Testis (tissue), 3 donors: ENCODE measurements around the gene PLXNB3. TPM values are rescaled to one million over a fixed set of nuclear protein-coding genes. Genes with fewer than 3 reads are reported as not detected.
A peak's percentile ranks its signal among the peaks of the same experiment; 100 is the strongest.

ENCODE experiments used
- DNase-seq: peaks from one replicate; pipeline ENCODE4 v3.0.0-alpha.2; 2019
- H3K27ac ChIP-seq, 2 donors: fragments of 200-600 bp; sonication (generic); one replicate each; pipeline ENCODE4 v1.5.1; 2019
- H3K27me3 ChIP-seq: fragments of 200-600 bp; sonication (generic); one replicate; pipeline ENCODE4 v1.5.1; 2019
- H3K36me3 ChIP-seq: fragments of 200-600 bp; sonication (generic); one replicate; pipeline ENCODE4 v1.5.1; 2017; ENCODE audit warnings: low read depth; ENCODE audit errors: missing control alignments
- H3K4me1 ChIP-seq: fragments of 200-600 bp; sonication (generic); one replicate; pipeline ENCODE4 v1.5.1; 2019
- H3K4me3 ChIP-seq, 2 donors: fragments of 200-600 bp; sonication (generic); one replicate each; pipeline ENCODE4 v1.5.1; 2017 to 2019
- H3K9me3 ChIP-seq: fragments of 200-600 bp; sonication (generic); one replicate; pipeline ENCODE4 v1.5.1; 2017
- POLR2A ChIP-seq: fragments of 450-650 bp; IDR thresholded peaks from one replicate; pipeline ENCODE4 v1.6.1; 2017; ENCODE audit warnings: antibody characterized with exemption, mild to moderate bottlenecking, moderate library complexity
- WGBS, 2 donors: methylation state at CpG; one replicate each; pipeline ENCODE4 v1.1.5; 2018; 5-methylcytosine and 5-hydroxymethylcytosine counted together
- intact Hi-C: fragments of 100-400 bp; cut with DNase I; formaldehyde crosslinking; loops from one replicate; pipeline ENCODE4 v1.15.1; 2023; ENCODE audit warnings: low total_unique reads
- polyA plus RNA-seq: library from polyadenylated mRNA; stranded (reverse); fragments of 350-450 nt; fragmentation: Illumina TruSeq; extraction: RNeasy Lipid Tissue Mini Kit (QIAGEN cat#74804); gene quantifications from one replicate; pipeline ENCODE4 v1.2.3, GENCODE V29; 2014; ENCODE audit warnings: low read depth, low replicate concordance; ENCODE audit not compliant: insufficient read depth
- total RNA-seq, 2 donors: library from RNA; depleted of rRNA; stranded (reverse); fragments of >200 nt; gene quantifications; one replicate each; pipeline ENCODE4 v1.2.3, GENCODE V29; 2016
- TF ChIP-seq, protein P1 (sequence below), 3 experiments: fragments of 450-650 bp in 2 of 3; fragments of 200-600 bp in 1 of 3; sonication (generic) in 1 of 3; IDR thresholded peaks; one replicate each; pipeline ENCODE4 v1.5.1; 2016 to 2019; ENCODE audit warnings: antibody characterized with exemption in 3 of 3, mild to moderate bottlenecking in 2 of 3, moderate library complexity in 1 of 3

Gene PLXNB3
- total and polyA plus RNA-seq, 3 donors from 2014 or later, result 28.0 to 57.9 (median 49.3) TPM

DNA sequence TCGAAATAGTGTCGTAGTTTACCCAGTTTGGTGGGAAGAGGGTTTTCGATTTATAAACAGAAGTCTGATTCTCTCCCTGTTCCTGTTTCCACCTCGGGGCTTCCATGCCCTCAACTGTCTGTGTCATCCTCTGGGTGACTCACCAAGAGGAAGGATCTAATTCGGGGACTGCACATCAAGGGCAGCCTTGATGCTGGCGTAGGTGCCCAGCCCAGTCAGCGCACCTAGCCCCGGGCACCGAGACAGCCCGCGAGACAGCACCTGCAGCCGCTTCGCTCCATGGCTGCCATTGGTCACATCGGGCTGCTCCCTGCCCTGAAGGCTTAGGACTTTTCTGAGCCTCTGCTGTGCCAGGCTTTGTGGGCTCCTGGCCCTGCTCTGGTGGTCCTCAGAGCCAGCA, 31.6 kb upstream of the PLXNB3 start:
- DNase-seq, result no peak
- Histone ChIP-seq H3K36me3 (no peaks in the 10 kb centered on the region), H3K27me3 (no peaks in the 10 kb centered on the region), H3K4me3 (no peak overlapping the region), H3K4me1 (no peaks in the 10 kb centered on the region), H3K27ac (peak overlapping the region in 1 of 2 donors; percentile 41), H3K9me3 (no peaks in the 10 kb centered on the region)
- intact Hi-C loops, result no loop called here
- 81 to 90% methylated on average over 6 to 14 of the region's 14 CpGs for WGBS, 2 donors
- TF ChIP-seq POLR2A, result no peak
- TF ChIP-seq, protein P1, sequence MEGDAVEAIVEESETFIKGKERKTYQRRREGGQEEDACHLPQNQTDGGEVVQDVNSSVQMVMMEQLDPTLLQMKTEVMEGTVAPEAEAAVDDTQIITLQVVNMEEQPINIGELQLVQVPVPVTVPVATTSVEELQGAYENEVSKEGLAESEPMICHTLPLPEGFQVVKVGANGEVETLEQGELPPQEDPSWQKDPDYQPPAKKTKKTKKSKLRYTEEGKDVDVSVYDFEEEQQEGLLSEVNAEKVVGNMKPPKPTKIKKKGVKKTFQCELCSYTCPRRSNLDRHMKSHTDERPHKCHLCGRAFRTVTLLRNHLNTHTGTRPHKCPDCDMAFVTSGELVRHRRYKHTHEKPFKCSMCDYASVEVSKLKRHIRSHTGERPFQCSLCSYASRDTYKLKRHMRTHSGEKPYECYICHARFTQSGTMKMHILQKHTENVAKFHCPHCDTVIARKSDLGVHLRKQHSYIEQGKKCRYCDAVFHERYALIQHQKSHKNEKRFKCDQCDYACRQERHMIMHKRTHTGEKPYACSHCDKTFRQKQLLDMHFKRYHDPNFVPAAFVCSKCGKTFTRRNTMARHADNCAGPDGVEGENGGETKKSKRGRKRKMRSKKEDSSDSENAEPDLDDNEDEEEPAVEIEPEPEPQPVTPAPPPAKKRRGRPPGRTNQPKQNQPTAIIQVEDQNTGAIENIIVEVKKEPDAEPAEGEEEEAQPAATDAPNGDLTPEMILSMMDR (IDR thresholded peaks at IDR 0.05), result no peak

DNA sequence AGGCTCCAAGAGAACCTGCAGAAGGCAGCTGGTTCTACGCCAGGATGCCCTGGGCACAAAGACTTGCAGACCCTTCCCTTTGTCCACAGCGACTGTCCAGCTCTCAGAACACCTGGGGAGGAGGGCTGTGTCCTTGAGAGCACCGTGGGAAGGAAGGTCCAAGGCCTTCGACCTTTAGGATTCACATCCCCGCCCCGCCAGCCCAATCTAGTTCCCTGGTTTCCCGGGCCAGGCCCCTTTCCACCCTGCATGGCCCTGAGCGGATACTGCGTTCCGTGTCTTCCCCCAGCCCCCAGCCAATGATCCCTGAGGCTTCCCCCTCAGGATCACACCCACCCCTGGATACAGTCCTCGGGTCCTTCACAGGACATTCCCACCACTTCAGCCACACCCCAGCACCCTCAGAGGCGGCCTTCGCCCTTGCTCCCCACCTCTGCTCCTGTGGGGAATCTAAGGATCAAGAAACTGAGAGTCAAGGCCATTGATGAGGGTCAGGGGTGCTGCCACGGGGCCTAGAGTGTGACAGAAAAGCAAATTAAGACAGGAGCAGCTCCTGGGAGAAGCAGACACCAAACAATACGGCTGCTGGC, 30.3 kb upstream of the PLXNB3 start:
- TF ChIP-seq, protein P1 (IDR thresholded peaks at IDR 0.05), result no peak
- TF ChIP-seq POLR2A, result no peak
- WGBS, 2 donors, result 84% methylated on average over 15 of the region's 15 CpGs; no CpG with 5 or more reads in 1 of the 2 donors
- intact Hi-C loops, result no loop called here
- Histone ChIP-seq H3K9me3 (no peaks in the 10 kb centered on the region), H3K27ac (no peak overlapping the region), H3K36me3 (no peaks in the 10 kb centered on the region), H3K4me1 (no peaks in the 10 kb centered on the region), H3K4me3 (no peak overlapping the region), H3K27me3 (no peaks in the 10 kb centered on the region)
- no peak for DNase-seq

DNA sequence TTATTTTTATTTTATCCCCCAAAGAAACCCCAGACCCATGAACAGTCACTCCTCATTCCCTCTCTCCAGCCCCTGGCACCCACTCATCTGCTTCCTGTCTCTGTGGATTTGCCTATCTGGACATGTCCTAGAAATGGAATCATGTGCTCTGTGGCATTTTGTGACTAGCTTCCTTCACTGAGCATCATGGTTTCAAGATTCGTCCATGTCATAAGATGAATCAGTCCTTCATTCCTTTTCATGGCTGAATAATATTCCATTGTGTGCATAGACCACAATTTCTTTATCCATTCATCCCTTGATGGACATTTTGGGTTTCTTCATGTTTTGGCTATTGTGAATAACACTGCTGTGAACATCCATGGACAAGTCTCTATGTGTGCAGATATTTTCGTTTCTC, 29.2 kb upstream of the PLXNB3 start:
- H3K27me3 ChIP-seq, result no peaks in the 10 kb centered on the region
- H3K36me3 ChIP-seq, result no peaks in the 10 kb centered on the region
- TF ChIP-seq POLR2A, result no peak
- TF ChIP-seq, protein P1 (IDR thresholded peaks at IDR 0.05), result no peak
- no peak overlapping the region for H3K27ac ChIP-seq
- H3K4me3 ChIP-seq, result no peak overlapping the region
- DNase-seq, result no peak
- WGBS, 2 donors, result 81 to 94% methylated on average over 2 of the region's 2 CpGs
- no peaks in the 10 kb centered on the region for H3K9me3 ChIP-seq
- intact Hi-C loops, result no loop called here
- no peaks in the 10 kb centered on the region for H3K4me1 ChIP-seq

DNA sequence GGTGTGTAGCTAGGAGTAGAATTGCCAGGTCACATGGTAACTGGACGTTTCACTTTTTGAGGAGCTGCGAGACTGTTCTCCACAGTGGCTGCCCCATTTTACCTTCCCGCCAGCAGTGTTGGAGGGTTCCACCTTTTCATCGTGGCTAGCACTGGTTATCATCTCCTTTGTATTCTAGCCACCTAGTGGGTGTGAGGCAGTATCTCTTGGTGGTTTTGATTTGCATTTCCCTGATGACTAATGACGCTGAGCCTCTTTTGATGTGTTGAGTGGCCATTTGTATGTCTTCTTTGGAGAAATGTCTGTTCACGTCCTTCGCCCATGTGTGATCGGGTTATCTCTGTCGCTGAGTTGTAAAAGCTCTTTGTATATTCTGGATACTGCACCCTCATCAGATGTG, 28.8 kb upstream of the PLXNB3 start:
- Histone ChIP-seq H3K4me1 (no peaks in the 10 kb centered on the region), H3K27ac (no peak overlapping the region), H3K4me3 (no peak overlapping the region), H3K36me3 (no peaks in the 10 kb centered on the region), H3K27me3 (no peaks in the 10 kb centered on the region), H3K9me3 (no peaks in the 10 kb centered on the region)
- DNase-seq, result no peak
- TF ChIP-seq POLR2A, result no peak
- TF ChIP-seq, protein P1 (IDR thresholded peaks at IDR 0.05), result no peak
- intact Hi-C loops, result no loop called here
- 87 to 96% methylated on average over 7 to 9 of the region's 9 CpGs for WGBS, 2 donors
